Upper lobe of right lung (tissue), 1 donor: ENCODE results near the gene HLX. TPM values are rescaled to one million over a fixed set of nuclear protein-coding genes. Genes with fewer than 3 reads are reported as not detected.

ENCODE experiments used
- ATAC-seq: fragments of 200-7000 bp; cut with Tn5 transposase; one replicate; pipeline ENCODE4 v1.9.1; 2020; ENCODE audit warnings: mild to moderate bottlenecking, moderate library complexity
- DNase-seq: peaks from one replicate; pipeline ENCODE4 v3.0.0-alpha.2; 2020
- H3K27ac ChIP-seq: fragments of 200-600 bp; one replicate; pipeline ENCODE4 v1.8.0; 2022
- H3K27me3 ChIP-seq: fragments of 200-600 bp; one replicate; pipeline ENCODE4 v1.8.0; 2022; ENCODE audit warnings: mild to moderate bottlenecking
- H3K36me3 ChIP-seq: fragments of 200-600 bp; one replicate; pipeline ENCODE4 v1.8.0; 2022
- H3K4me1 ChIP-seq: fragments of 200-600 bp; one replicate; pipeline ENCODE4 v1.8.0; 2022
- H3K4me3 ChIP-seq: fragments of 200-600 bp; one replicate; pipeline ENCODE4 v1.8.0; 2022; ENCODE audit warnings: mild to moderate bottlenecking
- H3K9me3 ChIP-seq: fragments of 200-600 bp; one replicate; pipeline ENCODE4 v1.8.0; 2022
- intact Hi-C: fragments of 100-400 bp; cut with DNase I; formaldehyde crosslinking; loops from one replicate; pipeline ENCODE4 v1.11.0; 2022
- total RNA-seq: library from RNA; stranded (reverse); fragmentation: NEBNext Ultra II Directional; extraction: Animal tissue kit (Norgen Biotek cat#: 25700); gene quantifications from one replicate; pipeline ENCODE4 v1.2.1, GENCODE V29; 2021
- TF ChIP-seq, protein P1 (sequence below): fragments of 200-600 bp; IDR thresholded peaks from one replicate; pipeline ENCODE4 v1.8.0; 2022; ENCODE audit warnings: antibody characterized with exemption
- donor health status: DM: no; HTN: yes; CAD: no; lungs with severe emphysema.

The HLX gene
- total RNA-seq, 1 donor from 2014 or later, result 14.9 TPM

DNA sequence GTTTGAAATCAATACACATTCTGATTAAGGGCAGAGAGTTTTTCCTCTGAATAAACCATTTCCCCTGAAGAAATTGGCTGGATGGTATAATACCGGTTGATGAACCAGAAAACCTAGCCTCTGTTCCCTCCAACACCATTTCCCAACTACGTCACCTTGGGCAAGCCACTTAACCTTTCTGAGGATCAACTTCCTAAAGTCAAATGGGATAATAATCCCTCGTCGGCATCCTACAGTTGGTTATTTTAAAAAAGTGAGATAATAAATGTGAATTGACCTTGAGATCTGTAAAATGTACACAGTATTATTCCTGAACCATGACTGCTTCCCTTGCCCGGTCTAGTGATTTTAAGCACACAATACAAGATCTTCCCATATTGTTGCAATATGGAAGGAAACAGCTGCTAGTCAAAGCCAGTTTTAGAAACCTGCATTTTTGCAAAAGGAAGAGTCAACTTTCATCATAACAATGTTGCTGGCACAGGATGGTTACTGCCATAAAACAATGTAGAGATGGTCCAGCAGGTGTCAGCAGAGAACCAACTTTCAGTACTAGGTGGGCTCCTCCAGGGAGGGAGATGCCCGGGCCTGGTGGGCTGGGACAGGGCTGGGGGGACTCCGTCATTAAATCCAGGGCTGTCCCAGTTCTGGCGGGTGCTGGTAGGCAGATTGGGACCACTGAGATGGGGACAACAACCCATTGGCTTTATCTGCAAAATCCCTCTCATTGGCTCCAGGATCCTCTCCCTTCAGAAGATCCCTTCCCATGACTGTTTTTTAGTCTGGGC lies 5.2 kb upstream of the HLX start:
- no peaks in the 10 kb centered on the region for H3K27me3 ChIP-seq
- DNase-seq (no peak), ATAC-seq (peak; percentile 43)
- no peak overlapping the region for H3K27ac ChIP-seq
- intact Hi-C loops, result no loop called here
- H3K36me3 ChIP-seq, result no peaks in the 10 kb centered on the region
- H3K4me1 ChIP-seq, result peaks cover 27% of the 10 kb centered on the region
- TF ChIP-seq, protein P1, sequence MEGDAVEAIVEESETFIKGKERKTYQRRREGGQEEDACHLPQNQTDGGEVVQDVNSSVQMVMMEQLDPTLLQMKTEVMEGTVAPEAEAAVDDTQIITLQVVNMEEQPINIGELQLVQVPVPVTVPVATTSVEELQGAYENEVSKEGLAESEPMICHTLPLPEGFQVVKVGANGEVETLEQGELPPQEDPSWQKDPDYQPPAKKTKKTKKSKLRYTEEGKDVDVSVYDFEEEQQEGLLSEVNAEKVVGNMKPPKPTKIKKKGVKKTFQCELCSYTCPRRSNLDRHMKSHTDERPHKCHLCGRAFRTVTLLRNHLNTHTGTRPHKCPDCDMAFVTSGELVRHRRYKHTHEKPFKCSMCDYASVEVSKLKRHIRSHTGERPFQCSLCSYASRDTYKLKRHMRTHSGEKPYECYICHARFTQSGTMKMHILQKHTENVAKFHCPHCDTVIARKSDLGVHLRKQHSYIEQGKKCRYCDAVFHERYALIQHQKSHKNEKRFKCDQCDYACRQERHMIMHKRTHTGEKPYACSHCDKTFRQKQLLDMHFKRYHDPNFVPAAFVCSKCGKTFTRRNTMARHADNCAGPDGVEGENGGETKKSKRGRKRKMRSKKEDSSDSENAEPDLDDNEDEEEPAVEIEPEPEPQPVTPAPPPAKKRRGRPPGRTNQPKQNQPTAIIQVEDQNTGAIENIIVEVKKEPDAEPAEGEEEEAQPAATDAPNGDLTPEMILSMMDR, result peak; percentile 66
- no peak overlapping the region for H3K4me3 ChIP-seq
- no peaks in the 10 kb centered on the region for H3K9me3 ChIP-seq

DNA sequence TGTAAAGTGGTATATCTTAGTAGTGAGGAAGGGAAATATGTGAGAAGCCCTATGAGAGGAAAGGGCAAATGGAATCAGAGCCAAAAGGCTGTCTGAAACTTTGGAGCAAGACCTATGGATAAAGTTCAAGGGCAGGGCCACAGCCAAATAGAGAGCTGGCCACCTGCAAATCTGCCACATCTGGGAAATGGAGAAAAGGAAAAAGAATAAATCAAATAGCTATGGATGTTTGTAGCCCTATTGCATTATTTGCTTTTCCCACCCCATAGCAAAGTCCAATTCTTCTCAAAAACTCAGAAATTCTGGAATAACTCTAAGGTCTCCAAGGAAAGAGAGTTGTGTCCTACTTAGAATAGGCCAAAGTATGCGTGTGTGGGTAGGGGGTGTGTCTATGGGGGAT lies 4.0 kb upstream of the HLX start:
- DNase-seq, result no peak
- Histone ChIP-seq H3K27me3 (no peaks in the 10 kb centered on the region), H3K36me3 (no peaks in the 10 kb centered on the region), H3K27ac (no peak overlapping the region), H3K4me3 (no peak overlapping the region), H3K9me3 (no peaks in the 10 kb centered on the region), H3K4me1 (peaks cover 27% of the 10 kb centered on the region)
- TF ChIP-seq, protein P1, result no peak
- intact Hi-C loops, result no loop called here
- ATAC-seq, result no peak

DNA sequence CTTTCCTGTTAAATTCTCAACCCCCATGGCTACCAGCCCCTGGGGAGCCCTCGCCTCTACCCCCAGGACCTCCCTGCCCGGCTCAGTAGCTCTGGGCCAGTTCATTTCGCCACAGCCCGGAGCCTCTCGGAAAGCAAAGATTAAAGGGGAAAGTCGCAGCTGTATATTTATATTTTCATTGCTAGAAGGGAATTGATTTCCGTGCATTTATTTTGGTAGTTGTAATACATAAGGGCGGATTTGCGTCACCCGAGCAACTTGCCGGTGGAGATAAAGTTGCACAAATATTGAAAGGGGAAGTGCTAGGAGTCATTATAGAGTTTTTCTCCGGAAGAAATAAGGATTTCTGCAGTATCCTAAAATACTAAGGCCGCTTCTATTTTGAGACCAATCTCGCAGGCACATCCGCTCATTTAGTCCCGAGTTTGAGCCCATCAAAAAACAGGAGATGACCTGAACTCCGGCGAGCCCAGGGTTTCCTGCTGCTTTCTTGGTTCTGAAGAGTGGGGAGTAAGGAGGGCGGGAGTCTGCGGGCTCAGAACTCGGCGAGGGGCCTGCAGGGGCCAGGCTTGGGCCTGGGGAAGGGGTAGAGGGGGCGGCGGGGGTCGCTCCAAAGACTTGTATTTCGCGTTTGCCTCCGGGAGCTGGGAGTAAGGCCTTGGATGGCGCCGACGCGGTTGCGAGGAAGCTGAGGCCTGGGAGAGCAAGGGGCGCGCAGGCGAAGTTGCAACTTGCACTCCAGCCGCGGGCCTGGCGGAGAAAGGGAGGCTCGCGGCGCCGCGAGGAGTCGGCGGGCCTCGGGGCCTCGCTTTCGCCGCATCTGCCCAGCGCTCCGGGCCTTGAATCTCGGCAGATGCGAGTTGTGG lies 2.5 kb upstream of the HLX start:
- no peak for ATAC-seq
- DNase-seq, result peak; percentile 69
- Histone ChIP-seq H3K9me3 (no peaks in the 10 kb centered on the region), H3K4me3 (peak overlapping the region; percentile 70), H3K27me3 (no peaks in the 10 kb centered on the region), H3K27ac (peak overlapping the region; percentile 84), H3K4me1 (peaks cover 27% of the 10 kb centered on the region), H3K36me3 (no peaks in the 10 kb centered on the region)
- TF ChIP-seq, protein P1, result no peak
- intact Hi-C loops, result no loop called here

DNA sequence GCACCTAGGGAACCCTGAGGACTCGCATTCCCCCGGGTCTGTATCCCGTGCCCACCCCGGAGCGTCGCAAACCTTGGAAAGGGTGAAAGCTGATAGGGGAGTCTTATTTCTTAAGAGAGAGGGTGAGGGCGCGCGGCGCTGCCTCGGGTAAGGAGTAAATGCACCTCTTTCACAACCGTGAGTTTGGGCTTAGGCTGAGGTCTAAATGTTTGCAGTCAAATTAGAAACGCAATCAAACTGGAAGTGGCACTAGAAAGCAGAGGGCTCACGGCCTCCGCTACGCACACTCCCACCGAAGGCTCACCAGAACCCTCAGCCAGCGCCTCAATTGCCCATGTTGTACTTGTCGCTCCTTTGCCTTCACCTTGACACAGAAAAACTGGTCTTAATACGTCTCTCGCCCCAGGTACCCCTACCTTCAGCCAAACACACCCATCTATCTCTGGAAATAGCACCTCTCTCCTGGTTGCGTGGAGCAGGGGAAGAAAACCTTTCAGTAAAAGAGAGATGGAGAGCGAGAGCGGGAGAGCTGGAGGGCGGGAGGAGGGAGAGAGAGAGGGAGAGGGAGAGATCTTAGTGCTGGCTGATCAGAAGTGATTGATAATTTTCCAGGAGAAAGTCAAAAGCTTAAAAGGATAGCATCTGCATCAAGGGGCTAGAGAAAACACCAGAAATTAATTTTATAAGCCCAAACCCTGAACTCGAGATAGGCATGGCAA lies 1.7 kb upstream of the HLX start:
- Histone ChIP-seq H3K9me3 (no peaks in the 10 kb centered on the region), H3K36me3 (no peaks in the 10 kb centered on the region), H3K4me1 (peaks cover 27% of the 10 kb centered on the region), H3K4me3 (peak overlapping the region; percentile 70), H3K27ac (peak overlapping the region; percentile 84), H3K27me3 (no peaks in the 10 kb centered on the region)
- DNase-seq, result no peak
- intact Hi-C loops, result no loop called here
- TF ChIP-seq, protein P1, result no peak
- no peak for ATAC-seq

DNA sequence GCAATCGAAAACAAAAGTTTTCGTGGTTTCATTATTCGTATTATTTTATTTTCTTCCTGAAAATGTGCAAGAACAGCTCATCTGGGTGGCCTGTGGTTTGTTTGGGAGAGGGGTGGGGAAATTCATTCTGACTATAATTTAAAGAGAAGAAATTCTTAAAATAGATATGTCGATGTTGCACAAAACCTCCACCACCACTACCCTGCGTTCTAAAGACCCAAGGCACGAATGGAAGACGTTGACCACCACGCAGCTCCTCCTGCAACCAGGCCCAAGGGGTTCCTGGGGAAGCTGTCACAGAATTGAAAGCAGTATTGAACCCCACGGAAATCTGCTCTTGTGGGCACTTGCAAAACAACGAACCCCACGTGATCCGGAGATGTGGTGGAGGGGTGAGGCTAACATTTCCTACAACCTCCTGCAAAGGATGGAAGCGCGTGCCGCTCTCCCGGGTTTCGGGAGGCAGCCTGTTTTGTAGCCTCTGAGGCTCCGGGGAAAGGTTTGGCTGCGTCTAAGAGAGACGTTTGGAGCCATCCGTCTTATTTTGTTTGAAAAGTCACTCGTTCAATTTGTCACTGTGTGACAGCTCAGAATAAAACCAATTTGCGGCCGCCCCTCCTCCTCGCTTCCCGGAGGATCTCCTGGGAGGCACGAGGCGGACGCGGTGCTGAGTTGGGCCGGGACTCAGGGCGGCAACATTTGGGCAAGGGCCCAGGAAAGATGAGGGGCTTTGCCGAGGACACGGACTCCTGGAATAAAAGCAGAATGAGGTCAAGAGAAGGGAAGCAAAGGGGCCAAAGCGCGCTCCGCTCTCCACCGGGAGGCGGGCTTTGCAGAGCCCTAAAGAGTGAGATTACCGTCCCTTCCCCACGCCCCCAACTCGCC lies 810 bp upstream of the HLX start:
- no peaks in the 10 kb centered on the region for H3K9me3 ChIP-seq
- intact Hi-C loops, result no loop called here
- H3K27me3 ChIP-seq, result no peaks in the 10 kb centered on the region
- H3K4me1 ChIP-seq, result peaks cover 32% of the 10 kb centered on the region
- ATAC-seq, result no peak
- peak; percentile 69 for DNase-seq
- H3K4me3 ChIP-seq, result peak overlapping the region; percentile 70
- peak overlapping the region; percentile 96 for H3K27ac ChIP-seq
- peaks cover 2% of the 10 kb centered on the region for H3K36me3 ChIP-seq
- TF ChIP-seq, protein P1, result no peak
